Fibroblast of lung (primary cell): Measurements from ENCODE around the gene TANGO6.

Experiments
- CTCF ChIP-seq, 2 donors: IDR thresholded peaks in 1 of 2; conservative IDR thresholded peaks in 1 of 2; 1 replicate in 1 of 2; 2 replicates in 1 of 2; pipeline ENCODE4 v1.5.1; 2011 to 2012; ENCODE audit warnings: low read length in 2 of 2, control low read depth in 1 of 2, inconsistent platforms in 1 of 2, low read depth in 1 of 2, mild to moderate bottlenecking in 1 of 2
- EZH2 ChIP-seq: IDR thresholded peaks from 2 replicates; pipeline ENCODE4 v1.5.1; 2012; ENCODE audit warnings: low read length, control low read depth, mild to moderate bottlenecking; ENCODE audit errors: missing control alignments

GRCh38 chr16:69120096-69120664 lies 276.8 kb downstream of the TANGO6 start:
- TF ChIP-seq CTCF (conservative IDR thresholded peaks at IDR 0.05 in 1 of 2, IDR thresholded peaks at IDR 0.05 in 1 of 2; ENCODE audit: low read depth in 1 of 2, low read length in 2 of 2): no peak
- no peak for TF ChIP-seq EZH2
